Measurements from ENCODE around the gene CABP7.
A peak's percentile ranks its signal among the peaks of the same experiment; 100 is the strongest.

The CABP7 gene

DNA sequence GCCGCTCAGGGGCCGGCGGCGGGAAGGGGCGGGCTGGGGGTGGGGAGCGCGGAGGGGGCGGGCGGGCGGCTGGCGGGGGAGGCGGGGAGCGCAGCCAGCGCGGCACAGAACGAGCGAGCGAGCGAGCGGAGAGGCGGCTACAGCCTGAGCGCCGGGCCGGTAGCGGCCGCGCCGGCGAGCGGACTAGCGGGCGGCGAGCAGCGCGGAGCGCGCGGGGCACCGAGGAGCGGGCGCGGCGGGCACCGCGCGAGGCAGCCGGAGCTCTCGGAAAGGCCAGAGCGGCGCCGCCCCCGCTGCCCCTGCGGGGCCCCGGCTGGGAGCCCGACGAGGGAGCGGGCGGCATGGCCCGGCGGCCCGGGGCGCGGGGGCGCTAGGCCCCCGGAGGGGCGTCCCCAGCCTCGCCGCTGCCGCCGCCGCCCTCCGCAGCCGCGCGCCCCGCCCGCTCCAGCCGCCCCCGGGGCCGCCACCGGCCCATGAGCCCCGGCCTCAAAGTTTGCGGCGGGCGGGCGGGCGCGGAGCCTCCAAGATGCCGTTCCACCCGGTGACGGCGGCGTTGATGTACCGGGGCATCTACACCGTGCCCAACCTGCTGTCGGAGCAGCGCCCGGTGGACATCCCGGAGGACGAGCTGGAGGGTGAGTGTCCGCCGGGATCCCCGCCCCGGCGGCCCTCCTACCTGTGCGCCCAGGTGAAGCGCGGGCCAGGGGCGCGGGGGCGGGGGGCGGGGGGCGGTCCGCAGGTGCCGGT is at the start of gene CABP7:
CABP7 (plus strand) TSS at position 105 of the 747 bp plus-strand sequence; CDS start at position 527, 422 bp downstream.
- in situ Hi-C loops (cut with HindIII; ENCODE audit: low sequenced_read_pairs), result no loop called here
- peak within 1 kb of the TSS; percentile 10 for H3K4me3 ChIP-seq (ENCODE audit: low read depth, low read length)
- TF ChIP-seq, protein P1, sequence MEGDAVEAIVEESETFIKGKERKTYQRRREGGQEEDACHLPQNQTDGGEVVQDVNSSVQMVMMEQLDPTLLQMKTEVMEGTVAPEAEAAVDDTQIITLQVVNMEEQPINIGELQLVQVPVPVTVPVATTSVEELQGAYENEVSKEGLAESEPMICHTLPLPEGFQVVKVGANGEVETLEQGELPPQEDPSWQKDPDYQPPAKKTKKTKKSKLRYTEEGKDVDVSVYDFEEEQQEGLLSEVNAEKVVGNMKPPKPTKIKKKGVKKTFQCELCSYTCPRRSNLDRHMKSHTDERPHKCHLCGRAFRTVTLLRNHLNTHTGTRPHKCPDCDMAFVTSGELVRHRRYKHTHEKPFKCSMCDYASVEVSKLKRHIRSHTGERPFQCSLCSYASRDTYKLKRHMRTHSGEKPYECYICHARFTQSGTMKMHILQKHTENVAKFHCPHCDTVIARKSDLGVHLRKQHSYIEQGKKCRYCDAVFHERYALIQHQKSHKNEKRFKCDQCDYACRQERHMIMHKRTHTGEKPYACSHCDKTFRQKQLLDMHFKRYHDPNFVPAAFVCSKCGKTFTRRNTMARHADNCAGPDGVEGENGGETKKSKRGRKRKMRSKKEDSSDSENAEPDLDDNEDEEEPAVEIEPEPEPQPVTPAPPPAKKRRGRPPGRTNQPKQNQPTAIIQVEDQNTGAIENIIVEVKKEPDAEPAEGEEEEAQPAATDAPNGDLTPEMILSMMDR (IDR thresholded peaks at IDR 0.05; ENCODE audit: low read depth, low read length, missing control alignments), result no peak
- no peak for DNase-seq (ENCODE audit: low read depth)

DNA sequence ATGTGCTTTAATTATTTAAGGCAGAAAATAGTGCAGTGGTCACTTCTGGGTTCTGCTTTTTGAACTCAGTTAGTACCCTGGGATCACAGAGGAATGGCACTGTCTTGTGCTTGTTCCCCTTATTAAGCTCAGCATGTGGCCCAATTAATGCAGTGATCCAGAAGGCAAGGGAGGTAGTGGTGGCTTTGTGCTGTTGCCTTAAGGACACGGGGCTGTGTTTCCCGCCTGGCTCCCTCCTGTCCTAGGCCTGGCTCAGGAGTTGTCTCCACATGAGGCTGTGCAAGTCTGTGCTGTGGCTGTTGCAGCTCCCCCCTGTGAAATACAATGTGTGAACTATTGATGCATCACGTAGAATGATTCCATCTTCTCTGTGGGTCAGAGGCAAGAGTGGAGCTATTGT is 49.2 kb upstream of the CABP7 start:
- in situ Hi-C loops (cut with HindIII; ENCODE audit: low sequenced_read_pairs), result no loop called here
- DNase-seq (ENCODE audit: low read depth), result no peak
- no peak overlapping the region for H3K4me3 ChIP-seq (ENCODE audit: low read depth, low read length)
- TF ChIP-seq, protein P1 (IDR thresholded peaks at IDR 0.05; ENCODE audit: low read depth, low read length, missing control alignments), result no peak

DNA sequence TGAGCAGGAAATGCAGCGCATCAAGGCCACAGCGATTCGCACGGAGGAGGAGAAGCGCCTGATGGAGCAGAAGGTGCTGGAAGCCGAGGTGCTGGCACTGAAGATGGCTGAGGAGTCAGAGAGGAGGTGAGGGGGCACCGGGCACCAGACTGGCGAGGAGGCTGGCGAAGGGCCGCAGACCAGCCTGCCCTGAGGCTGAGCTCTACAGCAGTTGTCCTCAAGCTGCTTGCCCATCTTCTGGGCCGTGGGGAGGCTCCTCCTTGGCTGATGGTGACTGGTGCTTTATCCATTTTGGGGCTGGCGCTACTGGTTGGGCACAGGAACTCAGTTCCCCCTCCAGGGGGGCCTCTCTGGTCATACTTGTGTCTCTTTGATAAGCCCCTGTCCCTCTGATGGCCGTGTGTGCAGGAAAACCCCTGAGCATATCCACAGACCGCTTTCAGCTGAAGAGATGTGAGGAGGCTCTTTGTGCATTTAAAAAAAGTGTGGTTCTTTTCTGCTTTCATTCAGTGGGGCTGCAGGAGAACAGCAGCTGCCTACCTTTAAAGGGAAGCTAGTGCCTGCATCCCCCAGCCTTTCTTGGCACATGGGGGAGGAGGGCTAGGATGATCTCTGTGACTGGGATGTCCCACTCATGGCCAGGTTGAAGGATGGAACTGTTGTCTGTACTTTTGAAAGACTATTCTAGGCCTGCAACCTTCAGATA is 46.3 kb upstream of the CABP7 start:
- no peak for DNase-seq (ENCODE audit: low read depth)
- no peak overlapping the region for H3K4me3 ChIP-seq (ENCODE audit: low read depth, low read length)
- TF ChIP-seq, protein P1 (IDR thresholded peaks at IDR 0.05; ENCODE audit: low read depth, low read length, missing control alignments), result no peak
- in situ Hi-C loops (cut with HindIII; ENCODE audit: low sequenced_read_pairs), result no loop called here

DNA sequence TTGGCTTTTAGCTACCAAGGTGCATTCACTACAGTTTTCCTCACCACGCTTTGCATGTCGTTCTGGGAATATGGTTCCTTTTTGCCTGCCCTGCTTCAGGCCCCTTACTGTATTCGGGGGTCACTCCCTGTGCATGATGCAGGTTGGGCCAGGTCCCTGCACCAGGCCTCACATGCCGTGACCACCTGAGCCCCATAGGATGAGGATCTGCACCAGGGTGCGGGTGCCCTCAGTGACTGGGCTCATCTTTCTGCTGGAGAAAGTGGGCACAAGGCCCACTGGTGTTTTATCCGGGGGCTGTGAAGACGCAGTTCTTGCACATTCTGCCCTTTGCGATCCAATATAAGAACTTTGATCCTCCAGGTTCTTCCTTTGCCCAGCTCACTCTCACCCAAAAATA is 45.7 kb upstream of the CABP7 start:
- in situ Hi-C loops (cut with HindIII; ENCODE audit: low sequenced_read_pairs), result no loop called here
- TF ChIP-seq, protein P1 (IDR thresholded peaks at IDR 0.05; ENCODE audit: low read depth, low read length, missing control alignments), result no peak
- no peak for DNase-seq (ENCODE audit: low read depth)
- no peak overlapping the region for H3K4me3 ChIP-seq (ENCODE audit: low read depth, low read length)

DNA sequence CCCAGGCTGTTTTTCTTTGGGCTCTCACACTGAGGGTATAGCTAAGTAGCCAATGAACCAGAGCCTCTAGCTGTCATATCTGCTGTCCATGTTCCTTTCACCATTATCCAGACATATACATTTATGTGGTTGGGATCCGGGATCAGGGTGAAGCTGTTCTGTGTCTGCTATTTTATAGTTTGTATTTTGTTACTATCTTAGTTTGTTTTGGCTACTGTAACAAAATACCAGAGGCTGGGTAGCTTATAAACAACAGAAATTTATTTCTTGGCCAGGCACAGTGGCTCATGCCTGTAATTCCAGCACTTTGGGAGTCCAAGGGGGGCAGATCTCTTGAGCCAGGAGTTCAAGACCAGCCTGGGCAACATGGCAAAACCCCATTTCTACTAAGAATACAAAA is 40.5 kb upstream of the CABP7 start:
- TF ChIP-seq, protein P1 (IDR thresholded peaks at IDR 0.05; ENCODE audit: low read depth, low read length, missing control alignments), result no peak
- DNase-seq (ENCODE audit: low read depth), result no peak
- in situ Hi-C loops (cut with HindIII; ENCODE audit: low sequenced_read_pairs), result no loop called here
- H3K4me3 ChIP-seq (ENCODE audit: low read depth, low read length), result no peak overlapping the region

DNA sequence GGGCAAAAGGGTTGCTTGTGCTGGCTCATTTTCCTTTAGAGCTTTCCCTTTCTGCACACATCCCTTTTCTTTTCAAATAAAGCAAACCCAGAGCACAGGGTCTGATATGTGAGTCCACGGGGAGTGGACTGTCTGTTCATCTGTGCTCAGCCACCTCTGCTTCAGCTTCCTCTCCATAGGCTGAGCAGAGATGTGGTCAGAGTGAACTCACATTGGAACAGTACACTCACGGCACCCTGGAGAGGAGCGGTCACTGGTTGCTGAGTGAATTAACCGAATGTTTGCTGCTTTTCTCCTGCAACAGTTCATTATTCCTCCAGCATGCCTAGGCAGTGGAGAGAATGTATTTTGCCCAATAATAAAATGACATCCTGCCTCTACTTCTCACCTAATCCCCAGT is 36.3 kb upstream of the CABP7 start:
- TF ChIP-seq, protein P1 (IDR thresholded peaks at IDR 0.05; ENCODE audit: low read depth, low read length, missing control alignments), result no peak
- DNase-seq (ENCODE audit: low read depth), result peak; percentile 39
- no peak overlapping the region for H3K4me3 ChIP-seq (ENCODE audit: low read depth, low read length)
- in situ Hi-C loops (cut with HindIII; ENCODE audit: low sequenced_read_pairs), result no loop called here
